Keratinocyte (primary cell): ENCODE results near the gene RBFOX2. TPM values are rescaled to one million over a fixed set of nuclear protein-coding genes. Genes with fewer than 3 reads are reported as not detected.

ENCODE experiments used
- DNase-seq: peaks from one replicate; pipeline ENCODE4 v3.0.0-alpha.2; 2011; ENCODE audit warnings: low read depth, missing footprints, low spot score
- FAIRE-seq: peaks from 2 replicates; lab custom pipeline; 2011; peaks lifted over from hg19 to GRCh38; lab: Jason Lieb, UNC
- H2AFZ ChIP-seq: 2 replicates; pipeline ENCODE4 v1.6.0; 2012; ENCODE audit warnings: low read length, control low read depth, inconsistent platforms; ENCODE audit not compliant: control insufficient read depth
- H3K27ac ChIP-seq: 2 replicates; pipeline ENCODE4 v1.5.1; 2011; ENCODE audit warnings: low read length; ENCODE audit not compliant: control insufficient read depth, insufficient read depth
- H3K27me3 ChIP-seq: 3 replicates; pipeline ENCODE4 v1.6.0; 2011; ENCODE audit warnings: low read length; ENCODE audit not compliant: control insufficient read depth, insufficient read depth; ENCODE audit errors: extremely low read depth
- H3K36me3 ChIP-seq, 2 experiments: 2 replicates in 1 of 2; 3 replicates in 1 of 2; pipeline ENCODE4 v1.5.1; 2011; ENCODE audit warnings: low read length in 2 of 2, mild to moderate bottlenecking in 1 of 2; ENCODE audit not compliant: control insufficient read depth in 2 of 2, insufficient read depth in 2 of 2; ENCODE audit errors: extremely low read depth in 1 of 2
- H3K4me1 ChIP-seq: 3 replicates; pipeline ENCODE4 v1.5.1; 2011; ENCODE audit warnings: low read length; ENCODE audit not compliant: control insufficient read depth, insufficient read depth; ENCODE audit errors: extremely low read depth
- H3K4me2 ChIP-seq: 3 replicates; pipeline ENCODE4 v1.6.0; 2011; ENCODE audit warnings: low read depth, low read length; ENCODE audit not compliant: control insufficient read depth, insufficient read depth; ENCODE audit errors: extremely low read depth
- H3K4me3 ChIP-seq, 3 experiments: fragments of 200-600 bp in 1 of 3; sonication (generic) in 1 of 3; 2 replicates in 2 of 3; 3 replicates in 1 of 3; pipeline ENCODE4 v1.5.1; 2011 to 2016; ENCODE audit warnings: low read length in 3 of 3, mild to moderate bottlenecking in 3 of 3, control low read depth in 2 of 3, inconsistent platforms in 1 of 3, low read depth in 1 of 3, mixed read lengths in 1 of 3, mixed run types in 1 of 3, moderate library complexity in 1 of 3; ENCODE audit not compliant: control insufficient read depth in 2 of 3, insufficient read depth in 2 of 3; ENCODE audit errors: extremely low read depth in 1 of 3
- H3K79me2 ChIP-seq: 2 replicates; pipeline ENCODE4 v1.6.0; 2012; ENCODE audit warnings: low read length; ENCODE audit not compliant: control insufficient read depth, insufficient read depth
- H3K9ac ChIP-seq: 3 replicates; pipeline ENCODE4 v1.6.0; 2011; ENCODE audit warnings: low read length; ENCODE audit not compliant: control insufficient read depth, insufficient read depth; ENCODE audit errors: extremely low read depth
- H3K9me1 ChIP-seq: 3 replicates; pipeline ENCODE4 v1.6.0; 2011; ENCODE audit warnings: low read length; ENCODE audit not compliant: control insufficient read depth, insufficient read depth; ENCODE audit errors: extremely low read depth
- H3K9me3 ChIP-seq: 2 replicates; pipeline ENCODE4 v1.5.1; 2012; ENCODE audit warnings: low read depth, low read length; ENCODE audit not compliant: control insufficient read depth
- H4K20me1 ChIP-seq: 3 replicates; pipeline ENCODE4 v1.6.0; 2011; ENCODE audit warnings: low read length; ENCODE audit not compliant: control insufficient read depth, insufficient read depth; ENCODE audit errors: extremely low read depth
- EZH2 ChIP-seq: IDR thresholded peaks from one replicate; pipeline ENCODE4 v1.6.1; 2012; ENCODE audit warnings: inconsistent platforms, mild to moderate bottlenecking, low read length, moderate library complexity
- dilution Hi-C: fragments of 300-500 bp; cut with MboI; formaldehyde crosslinking; loops from one replicate; pipeline ENCODE4 v1.7.0; 2020; ENCODE audit warnings: low sequenced_read_pairs; ENCODE audit not compliant: extremely low pct_ligation_motif_present
- polyA plus RNA-seq, 5 experiments: library from polyadenylated mRNA; depleted of rRNA in 3 of 5; stranded (reverse) in 3 of 5; stranded (forward) in 1 of 5; unstranded in 1 of 5; fragments of >200 nt; gene quantifications; 1 replicate in 1 of 5; 2 replicates in 3 of 5; 3 replicates in 1 of 5; pipeline versions ENCODE4 v1.2.1 to v1.2.3, GENCODE V29; 2011 to 2012; ENCODE audit warnings: missing spikeins in 2 of 5, low read depth in 1 of 5, low replicate concordance in 1 of 5
- TF ChIP-seq, protein P1 (sequence below), 3 experiments: IDR thresholded peaks in 1 of 3; conservative IDR thresholded peaks in 1 of 3; optimal IDR thresholded peaks in 1 of 3; 2 replicates in 2 of 3; 3 replicates in 1 of 3; pipeline versions ENCODE3 to v1.5.1; 2011; ENCODE audit warnings: low read length in 3 of 3, mild to moderate bottlenecking in 3 of 3, moderate library complexity in 2 of 3, control low read depth in 1 of 3, inconsistent platforms in 1 of 3; ENCODE audit not compliant: insufficient read depth in 2 of 3; ENCODE audit errors: extremely low read depth in 1 of 3

Gene RBFOX2
- polyA plus RNA-seq, 1 donor (not counting 4 experiments of a cell fraction or from before 2014, with no cell fraction given): 118 TPM

- Histone ChIP-seq H3K79me2 (peaks cover 49% of the 10 kb centered on the region), H3K9me3 (no peaks in the 10 kb centered on the region), H3K4me3 (no peak overlapping the region), H3K4me2 (peak overlapping the region; percentile 18), H3K27ac (no peak overlapping the region), H2AFZ (no peak overlapping the region), H3K9me1 (no peaks in the 10 kb centered on the region), H3K27me3 (no peaks in the 10 kb centered on the region), H3K9ac (no peak overlapping the region), H3K36me3 (no peaks in the 10 kb centered on the region), H4K20me1 (no peaks in the 10 kb centered on the region), H3K4me1 (peaks cover 56% of the 10 kb centered on the region)
- no peak for DNase-seq
- no peak for FAIRE-seq
- dilution Hi-C loops: no loop called here
- TF ChIP-seq, protein P1, sequence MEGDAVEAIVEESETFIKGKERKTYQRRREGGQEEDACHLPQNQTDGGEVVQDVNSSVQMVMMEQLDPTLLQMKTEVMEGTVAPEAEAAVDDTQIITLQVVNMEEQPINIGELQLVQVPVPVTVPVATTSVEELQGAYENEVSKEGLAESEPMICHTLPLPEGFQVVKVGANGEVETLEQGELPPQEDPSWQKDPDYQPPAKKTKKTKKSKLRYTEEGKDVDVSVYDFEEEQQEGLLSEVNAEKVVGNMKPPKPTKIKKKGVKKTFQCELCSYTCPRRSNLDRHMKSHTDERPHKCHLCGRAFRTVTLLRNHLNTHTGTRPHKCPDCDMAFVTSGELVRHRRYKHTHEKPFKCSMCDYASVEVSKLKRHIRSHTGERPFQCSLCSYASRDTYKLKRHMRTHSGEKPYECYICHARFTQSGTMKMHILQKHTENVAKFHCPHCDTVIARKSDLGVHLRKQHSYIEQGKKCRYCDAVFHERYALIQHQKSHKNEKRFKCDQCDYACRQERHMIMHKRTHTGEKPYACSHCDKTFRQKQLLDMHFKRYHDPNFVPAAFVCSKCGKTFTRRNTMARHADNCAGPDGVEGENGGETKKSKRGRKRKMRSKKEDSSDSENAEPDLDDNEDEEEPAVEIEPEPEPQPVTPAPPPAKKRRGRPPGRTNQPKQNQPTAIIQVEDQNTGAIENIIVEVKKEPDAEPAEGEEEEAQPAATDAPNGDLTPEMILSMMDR (optimal IDR thresholded peaks at IDR 0.05 in 1 of 3, IDR thresholded peaks at IDR 0.05 in 1 of 3, conservative IDR thresholded peaks at IDR 0.05 in 1 of 3; ENCODE audit: extremely low read depth in 1 of 3, insufficient read depth in 2 of 3, low read length in 3 of 3): no peak
- TF ChIP-seq EZH2: no peak
These were observed 124.3 kb downstream of the RBFOX2 start for GRCh38 chr22:35904336-35904692.

- DNase-seq (no peak), FAIRE-seq (peak; percentile 13)
- H3K79me2 ChIP-seq: peaks cover 46% of the 10 kb centered on the region
- H3K4me1 ChIP-seq: peaks cover 56% of the 10 kb centered on the region
- no peaks in the 10 kb centered on the region for H3K9me1 ChIP-seq
- H3K9me3 ChIP-seq: no peaks in the 10 kb centered on the region
- dilution Hi-C loops: no loop called here
- H3K27ac ChIP-seq: no peak overlapping the region
- no peak overlapping the region for H3K9ac ChIP-seq
- no peak overlapping the region for H3K4me2 ChIP-seq
- no peaks in the 10 kb centered on the region for H3K27me3 ChIP-seq
- H4K20me1 ChIP-seq: no peaks in the 10 kb centered on the region
- TF ChIP-seq, protein P1 (optimal IDR thresholded peaks at IDR 0.05 in 1 of 3, IDR thresholded peaks at IDR 0.05 in 1 of 3, conservative IDR thresholded peaks at IDR 0.05 in 1 of 3; ENCODE audit: extremely low read depth in 1 of 3, insufficient read depth in 2 of 3, low read length in 3 of 3): no peak
- no peak for TF ChIP-seq EZH2
- no peak overlapping the region for H3K4me3 ChIP-seq
- no peak overlapping the region for H2AFZ ChIP-seq
- H3K36me3 ChIP-seq: no peaks in the 10 kb centered on the region
These were observed 124.9 kb downstream of the RBFOX2 start for GRCh38 chr22:35903571-35904335.
